Measurements from ENCODE around the gene PDE4B.

PDE4B gene

GRCh38 chr1:66028035-66028434 is 235.3 kb downstream of the PDE4B start:
- TF ChIP-seq, protein P1, sequence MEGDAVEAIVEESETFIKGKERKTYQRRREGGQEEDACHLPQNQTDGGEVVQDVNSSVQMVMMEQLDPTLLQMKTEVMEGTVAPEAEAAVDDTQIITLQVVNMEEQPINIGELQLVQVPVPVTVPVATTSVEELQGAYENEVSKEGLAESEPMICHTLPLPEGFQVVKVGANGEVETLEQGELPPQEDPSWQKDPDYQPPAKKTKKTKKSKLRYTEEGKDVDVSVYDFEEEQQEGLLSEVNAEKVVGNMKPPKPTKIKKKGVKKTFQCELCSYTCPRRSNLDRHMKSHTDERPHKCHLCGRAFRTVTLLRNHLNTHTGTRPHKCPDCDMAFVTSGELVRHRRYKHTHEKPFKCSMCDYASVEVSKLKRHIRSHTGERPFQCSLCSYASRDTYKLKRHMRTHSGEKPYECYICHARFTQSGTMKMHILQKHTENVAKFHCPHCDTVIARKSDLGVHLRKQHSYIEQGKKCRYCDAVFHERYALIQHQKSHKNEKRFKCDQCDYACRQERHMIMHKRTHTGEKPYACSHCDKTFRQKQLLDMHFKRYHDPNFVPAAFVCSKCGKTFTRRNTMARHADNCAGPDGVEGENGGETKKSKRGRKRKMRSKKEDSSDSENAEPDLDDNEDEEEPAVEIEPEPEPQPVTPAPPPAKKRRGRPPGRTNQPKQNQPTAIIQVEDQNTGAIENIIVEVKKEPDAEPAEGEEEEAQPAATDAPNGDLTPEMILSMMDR (IDR thresholded peaks at IDR 0.05), result no peak

DNA sequence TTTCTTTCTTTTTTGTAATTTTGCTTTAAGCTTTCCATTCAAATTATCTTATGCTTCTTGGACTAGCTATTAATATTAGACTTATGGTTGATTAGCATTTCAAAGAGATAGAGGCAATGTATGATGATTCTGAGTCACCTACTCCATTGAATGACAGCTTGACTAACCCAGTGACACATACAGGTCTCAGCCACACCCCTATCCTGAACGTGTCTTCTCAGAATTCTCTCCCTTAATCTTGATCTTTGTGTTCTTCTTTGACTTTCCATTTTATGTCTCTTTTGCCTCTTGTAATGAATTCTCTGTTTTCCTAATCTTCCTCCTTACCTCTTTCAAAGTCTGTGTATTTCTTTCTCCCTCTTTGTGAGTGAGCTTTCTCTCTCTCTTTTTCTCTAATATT is 241.1 kb downstream of the PDE4B start:
- TF ChIP-seq, protein P1 (IDR thresholded peaks at IDR 0.05), result no peak

GRCh38 chr1:66035616-66036245 is 243.0 kb downstream of the PDE4B start:
- TF ChIP-seq, protein P1 (IDR thresholded peaks at IDR 0.05), result no peak

- TF ChIP-seq, protein P1 (IDR thresholded peaks at IDR 0.05), result no peak
Measured at GRCh38 chr1:66041654-66042053, 249.0 kb downstream of the PDE4B start.

- TF ChIP-seq, protein P1 (IDR thresholded peaks at IDR 0.05), result no peak
Measured at GRCh38 chr1:66043186-66043585, 250.5 kb downstream of the PDE4B start.

DNA sequence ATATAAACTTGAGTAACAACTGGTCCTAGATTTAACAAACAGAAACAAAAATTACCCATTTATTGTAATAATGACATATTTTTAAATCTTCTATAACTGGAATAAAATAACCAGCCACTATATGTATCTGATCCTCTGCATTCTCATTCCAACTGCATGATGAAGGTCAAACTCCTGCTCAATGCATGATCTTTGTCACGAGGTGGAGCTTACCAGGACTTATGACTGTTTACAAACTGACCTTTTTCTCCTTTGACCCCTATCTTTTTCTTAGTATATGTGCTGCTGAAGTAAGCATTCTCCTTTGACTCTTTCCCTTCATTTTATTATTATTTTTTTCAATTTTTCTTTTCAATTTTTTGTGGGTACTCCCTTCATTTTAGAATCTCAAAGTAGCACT is 252.2 kb downstream of the PDE4B start:
- TF ChIP-seq, protein P1 (IDR thresholded peaks at IDR 0.05), result no peak

DNA sequence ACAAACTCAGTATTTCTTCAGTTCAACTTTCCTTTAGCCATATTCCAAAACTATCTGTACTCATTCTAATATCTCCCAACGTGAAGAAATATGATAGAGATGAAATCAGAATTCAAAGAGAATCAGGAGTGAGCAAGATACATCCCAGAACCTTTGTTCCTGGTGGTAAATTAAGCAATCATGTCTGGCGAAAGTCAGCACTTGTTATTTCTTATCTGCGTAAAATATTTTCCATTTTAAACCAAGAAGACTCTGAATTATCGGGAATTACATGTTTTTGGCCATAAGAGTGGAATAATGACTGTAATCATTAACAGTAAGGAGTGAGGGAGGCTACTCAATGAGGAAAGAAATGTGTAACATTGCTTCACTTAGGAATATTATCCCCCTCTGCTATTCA is 253.7 kb downstream of the PDE4B start:
- TF ChIP-seq, protein P1 (IDR thresholded peaks at IDR 0.05), result no peak

DNA sequence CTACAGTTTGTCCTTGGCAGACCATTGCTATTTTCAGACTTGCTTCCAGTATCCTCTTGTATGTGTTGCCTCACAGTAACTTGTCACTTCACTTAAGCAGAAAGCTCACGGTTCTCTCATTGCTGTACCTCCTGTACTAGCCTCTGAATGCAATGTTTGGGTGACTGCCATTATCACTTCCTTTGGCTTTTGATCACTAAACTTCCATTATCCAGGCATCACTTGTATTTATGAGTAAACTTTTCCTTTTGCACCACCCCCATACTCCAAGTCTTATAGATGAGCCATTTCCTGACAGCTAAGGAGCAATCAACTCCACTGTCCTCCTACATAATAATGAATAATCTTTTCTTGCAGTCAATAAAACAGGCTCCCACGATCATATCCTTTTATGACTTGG is 255.3 kb downstream of the PDE4B start:
- TF ChIP-seq, protein P1 (IDR thresholded peaks at IDR 0.05), result no peak

Measured in LNCAP (cell line).